HG02798 (cell line): ENCODE results near the gene CLASP1.
"Not testable (repeated sequence)": the region's sequence is repeated elsewhere in the genome, so short reads cannot be mapped to it uniquely, and the experiment has no call there.

Experiments
- ATAC-seq: cut with Tn5 transposase; IDR thresholded peaks from one replicate; pipeline ENCODE4 v1.9.1; 2021; ENCODE audit warnings: mild to moderate bottlenecking; ENCODE audit not compliant: unreplicated experiment, poor library complexity

CLASP1 gene

GRCh38 chr2:121398853-121399252 lies 250.4 kb downstream of the CLASP1 start:
- no peak for ATAC-seq

DNA sequence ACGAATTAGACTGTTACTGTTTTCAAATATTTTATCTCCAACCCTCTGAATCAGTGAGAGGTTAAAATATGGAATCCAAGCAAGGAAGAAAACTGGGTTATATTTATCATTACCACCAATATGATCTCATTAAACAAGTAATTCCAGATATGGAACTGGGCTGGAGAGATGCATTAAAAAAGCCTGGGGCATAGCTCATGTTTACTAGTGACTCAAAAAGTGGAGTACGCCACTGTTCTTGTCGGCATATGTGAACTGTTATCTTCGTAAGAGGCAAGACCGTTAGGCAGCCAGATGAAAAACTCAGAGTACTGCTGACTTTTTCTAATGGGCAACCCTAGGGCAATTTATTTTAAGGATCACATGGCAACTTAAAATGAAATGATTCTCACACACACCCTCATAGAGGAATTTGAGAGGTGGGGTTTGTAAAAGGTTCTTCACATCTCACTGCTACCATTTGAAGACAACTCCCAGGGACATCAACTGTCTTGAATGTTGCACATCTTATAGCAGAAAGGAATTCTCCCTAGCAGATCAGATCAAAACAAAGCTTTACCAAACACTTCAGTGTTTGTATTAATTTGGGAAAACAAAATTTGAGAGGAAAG lies 259.1 kb downstream of the CLASP1 start:
- no peak for ATAC-seq

DNA sequence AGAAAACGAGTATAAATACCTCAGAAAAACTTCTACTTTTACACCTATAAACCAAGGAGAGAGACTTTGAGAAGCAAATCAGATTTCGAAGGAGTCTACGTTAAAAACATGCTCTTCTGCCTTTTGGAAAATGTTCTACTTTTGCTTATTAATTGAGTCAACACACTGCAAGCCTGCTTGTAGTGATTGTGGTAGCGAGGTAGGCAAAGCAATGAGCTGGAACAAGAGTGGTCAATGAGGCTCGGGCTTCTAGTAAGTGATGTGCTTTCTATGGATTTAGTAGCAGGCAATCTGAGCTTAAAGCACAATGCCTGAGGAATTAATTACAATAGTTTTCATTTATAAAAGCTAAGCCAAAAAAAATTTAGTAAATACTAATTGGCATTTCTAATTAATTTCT lies 260.9 kb downstream of the CLASP1 start:
- no peak for ATAC-seq

GRCh38 chr2:121387591-121388325 lies 261.5 kb downstream of the CLASP1 start:
- ATAC-seq, result no peak

GRCh38 chr2:121386707-121387106 lies 262.6 kb downstream of the CLASP1 start:
- ATAC-seq, result no peak

GRCh38 chr2:121386102-121386501 lies 263.2 kb downstream of the CLASP1 start:
- no peak for ATAC-seq

DNA sequence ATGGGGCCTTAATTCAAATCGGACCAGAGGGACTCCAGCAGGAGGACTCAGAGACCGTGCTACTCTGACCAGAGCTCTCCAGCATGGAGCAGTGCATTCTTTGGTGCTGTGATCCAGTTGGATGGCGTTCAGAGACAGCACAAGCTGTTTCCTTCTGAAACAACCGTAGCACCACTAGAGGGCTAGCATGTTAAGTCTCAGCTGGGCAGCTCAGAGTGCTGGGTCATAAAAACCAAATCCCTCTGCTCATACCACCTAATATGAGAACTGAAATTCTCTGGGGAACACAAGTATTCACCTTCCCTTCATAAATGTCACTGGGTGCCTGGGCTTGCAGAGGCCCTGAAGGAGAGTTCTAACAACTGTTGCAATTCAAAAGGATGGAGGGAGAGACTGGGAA lies 266.5 kb downstream of the CLASP1 start:
- no peak for ATAC-seq

DNA sequence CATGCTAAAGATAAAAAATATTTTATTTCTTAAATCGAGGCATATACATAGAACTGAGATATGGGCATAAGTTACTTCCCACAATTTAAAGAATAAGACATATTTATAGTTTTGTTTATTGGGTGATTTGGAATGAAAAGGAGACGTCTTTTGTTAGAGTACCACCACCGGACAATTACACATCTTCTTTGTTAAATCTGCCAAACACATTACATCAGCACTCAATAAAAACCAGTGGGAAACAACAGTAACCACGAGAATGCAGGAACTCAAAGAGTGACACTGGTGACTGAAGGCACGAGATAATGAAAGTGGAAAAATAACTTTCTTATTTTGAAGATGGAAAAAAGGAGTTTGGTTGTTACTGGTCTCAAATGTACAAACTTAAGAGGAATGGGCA lies 271.6 kb downstream of the CLASP1 start:
- ATAC-seq, result no peak

DNA sequence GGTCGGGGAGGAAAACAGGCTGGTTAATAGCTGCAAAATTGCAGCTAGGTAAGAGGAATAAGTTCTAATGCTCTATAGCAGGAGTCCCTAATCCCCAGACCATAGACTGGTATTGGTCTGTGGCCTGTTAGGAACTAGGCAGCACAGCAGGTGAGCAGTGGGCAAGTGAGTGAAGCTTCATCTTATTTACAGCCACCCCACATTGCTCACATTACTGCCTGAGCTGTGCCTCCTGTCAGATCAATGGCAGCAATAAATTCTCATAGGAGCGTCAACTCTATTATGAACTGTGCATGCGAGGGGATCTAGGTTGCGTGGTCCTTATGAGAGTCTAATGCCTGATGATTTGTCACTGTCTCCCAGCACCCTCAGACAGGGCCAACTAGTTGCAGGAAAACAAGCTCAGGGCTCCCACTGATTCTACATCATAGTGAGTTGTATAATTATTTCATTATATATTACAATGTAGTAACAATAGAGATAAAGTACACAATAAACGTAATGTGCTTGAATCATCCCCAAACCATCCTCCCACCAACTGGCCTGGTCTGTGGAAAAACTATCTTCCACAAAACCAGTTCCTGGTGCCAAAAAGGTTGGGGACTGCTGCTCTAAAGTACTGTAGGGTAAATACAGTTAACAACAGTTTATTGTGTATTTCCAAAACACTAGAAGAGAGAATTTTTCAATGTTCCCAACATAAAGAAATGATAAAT lies 272.6 kb downstream of the CLASP1 start:
- no peak for ATAC-seq

GRCh38 chr2:121375621-121376159 lies 273.6 kb downstream of the CLASP1 start:
- no peak for ATAC-seq

- not testable (repeated sequence) for ATAC-seq
These were observed 274.7 kb downstream of the CLASP1 start for GRCh38 chr2:121374412-121375075.

- ATAC-seq, result no peak
These were observed 276.4 kb downstream of the CLASP1 start for GRCh38 chr2:121372721-121373353.

- no peak for ATAC-seq
These were observed 277.2 kb downstream of the CLASP1 start for GRCh38 chr2:121372082-121372481.

GRCh38 chr2:121368836-121369235 lies 280.4 kb downstream of the CLASP1 start:
- ATAC-seq, result no peak

DNA sequence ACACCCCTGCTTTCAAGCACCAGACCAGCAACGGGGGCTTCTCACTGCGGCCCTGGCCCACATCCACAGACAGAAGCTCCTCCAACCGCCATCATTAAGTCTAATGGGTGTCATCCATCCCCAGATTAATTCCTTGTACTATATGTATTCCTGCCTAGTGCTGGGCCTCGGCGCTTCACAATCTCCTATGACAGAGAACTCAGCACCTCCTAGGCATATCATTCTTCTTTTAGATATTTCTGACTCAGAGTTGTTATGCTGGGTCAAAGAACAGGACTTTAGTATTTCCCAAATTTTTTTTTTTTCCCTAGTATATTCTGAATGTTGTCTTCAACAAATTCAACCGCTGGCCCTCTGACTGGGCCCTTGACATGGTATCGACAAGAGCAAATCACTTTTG lies 281.1 kb downstream of the CLASP1 start:
- ATAC-seq, result no peak

GRCh38 chr2:121367246-121367900 lies 281.9 kb downstream of the CLASP1 start:
- ATAC-seq, result no peak

DNA sequence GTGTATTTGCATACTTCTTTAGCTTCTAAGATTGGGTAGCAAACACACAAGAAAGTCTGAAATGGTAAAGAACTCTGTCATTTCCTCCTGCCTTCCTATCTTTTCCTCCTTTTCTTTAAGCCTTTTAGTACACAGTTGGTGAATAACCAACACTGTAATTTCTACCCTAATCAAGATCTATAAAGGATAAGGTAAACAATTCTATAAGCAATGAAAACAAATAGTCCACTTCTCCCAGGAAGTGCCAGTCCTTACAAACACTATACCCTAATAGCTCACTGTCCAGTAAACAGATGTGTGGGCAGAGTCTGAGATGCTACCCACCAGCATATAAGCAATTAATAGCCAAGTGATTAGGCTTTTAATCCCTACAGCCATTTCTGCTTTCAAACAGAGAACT lies 283.2 kb downstream of the CLASP1 start:
- ATAC-seq, result no peak

GRCh38 chr2:121365061-121365460 lies 284.2 kb downstream of the CLASP1 start:
- ATAC-seq, result no peak

GRCh38 chr2:121363632-121364420 lies 285.4 kb downstream of the CLASP1 start:
- no peak for ATAC-seq
